Fibroblast of skin of abdomen (primary cell): ENCODE results near the gene HELB. TPM values are rescaled to one million over a fixed set of nuclear protein-coding genes. Genes with fewer than 3 reads are reported as not detected.

ENCODE experiments used
- DNase-seq: peaks from one replicate; pipeline ENCODE4 v3.0.0-alpha.2; 2013
- polyA plus RNA-seq, 2 experiments: library from polyadenylated mRNA; unstranded; fragments of 120-200 nt; gene quantifications; one replicate each; pipeline ENCODE4 v1.2.1, GENCODE V29; 2013; ENCODE audit not compliant: insufficient read length in 2 of 2

The HELB gene
- 1.6 TPM for polyA plus RNA-seq (2013, experiment 1 of 2; ENCODE audit: insufficient read length)
- polyA plus RNA-seq (2013, experiment 2 of 2; ENCODE audit: insufficient read length): 1.0 TPM

GRCh38 chr12:66301944-66302826 lies at the start of gene HELB:
TSS of gene HELB (plus strand) at chr12:66302493. CDS start at chr12:66302604, 111 bp downstream.
- peak; percentile 96 for DNase-seq

- no peak for DNase-seq
These were observed 49.5 kb upstream of the HELB start for GRCh38 chr12:66252771-66253170.

GRCh38 chr12:66255737-66256136 lies 46.6 kb upstream of the HELB start:
- DNase-seq: no peak

GRCh38 chr12:66258011-66258410 lies 44.3 kb upstream of the HELB start:
- DNase-seq: no peak

GRCh38 chr12:66262737-66263136 lies 39.6 kb upstream of the HELB start:
- no peak for DNase-seq

GRCh38 chr12:66268562-66268961 lies 33.7 kb upstream of the HELB start:
- no peak for DNase-seq

- no peak for DNase-seq
These were observed 33.2 kb upstream of the HELB start for GRCh38 chr12:66269142-66269541.

GRCh38 chr12:66269757-66270383 lies 32.4 kb upstream of the HELB start:
- peak; percentile 65 for DNase-seq

GRCh38 chr12:66270613-66271012 lies 31.7 kb upstream of the HELB start:
- DNase-seq: no peak

GRCh38 chr12:66272650-66273049 lies 29.6 kb upstream of the HELB start:
- DNase-seq: no peak

- no peak for DNase-seq
These were observed 29.1 kb upstream of the HELB start for GRCh38 chr12:66273147-66273546.

- no peak for DNase-seq
These were observed 27.3 kb upstream of the HELB start for GRCh38 chr12:66275040-66275439.

GRCh38 chr12:66279123-66279712 lies 23.1 kb upstream of the HELB start:
- DNase-seq: peak; percentile 24

- DNase-seq: no peak
These were observed 21.7 kb upstream of the HELB start for GRCh38 chr12:66280561-66280960.

- DNase-seq: no peak
These were observed 20.0 kb upstream of the HELB start for GRCh38 chr12:66282244-66282643.

- DNase-seq: no peak
These were observed 15.0 kb upstream of the HELB start for GRCh38 chr12:66287275-66287674.

- no peak for DNase-seq
These were observed 14.2 kb upstream of the HELB start for GRCh38 chr12:66288121-66288520.

GRCh38 chr12:66289485-66289884 lies 12.8 kb upstream of the HELB start:
- DNase-seq: no peak

GRCh38 chr12:66290716-66291200 lies 11.5 kb upstream of the HELB start:
- no peak for DNase-seq

GRCh38 chr12:66296176-66296683 lies 6.1 kb upstream of the HELB start:
- DNase-seq: no peak

GRCh38 chr12:66297080-66297479 lies 5.2 kb upstream of the HELB start:
- no peak for DNase-seq

- DNase-seq: no peak
These were observed 4.4 kb upstream of the HELB start for GRCh38 chr12:66297923-66298322.

- no peak for DNase-seq
These were observed 505 bp downstream of the HELB start for GRCh38 chr12:66302827-66303169.
